Neuronal stem cell (in vitro differentiated cells): Measurements from ENCODE around the gene TM9SF4.

Source experiments
- DNase-seq: peaks from one replicate; pipeline ENCODE4 v3.0.0-alpha.2; 2013; ENCODE audit warnings: low spot score
- H2AFZ ChIP-seq: one replicate; pipeline ENCODE4 v1.6.1; 2013; ENCODE audit warnings: mild to moderate bottlenecking, low read length, inconsistent platforms
- H2AK5ac ChIP-seq: 2 replicates; pipeline ENCODE4 v1.6.1; 2013; ENCODE audit warnings: low read depth, mild to moderate bottlenecking, inconsistent platforms, low read length, moderate library complexity, mixed read lengths
- H2BK120ac ChIP-seq: 2 replicates; pipeline ENCODE4 v1.6.1; 2013; ENCODE audit warnings: low read depth, mild to moderate bottlenecking, inconsistent platforms, low read length, moderate library complexity, mixed read lengths
- H2BK12ac ChIP-seq: one replicate; pipeline ENCODE4 v1.6.1; 2013; ENCODE audit warnings: low read length, inconsistent platforms
- H2BK15ac ChIP-seq: 2 replicates; pipeline ENCODE4 v1.6.1; 2013; ENCODE audit warnings: mild to moderate bottlenecking, low read length, inconsistent platforms, mixed read lengths
- H2BK5ac ChIP-seq: one replicate; pipeline ENCODE4 v1.6.1; 2013; ENCODE audit warnings: inconsistent platforms, mild to moderate bottlenecking, low read length, moderate library complexity
- H3K14ac ChIP-seq: one replicate; pipeline ENCODE4 v1.6.1; 2013; ENCODE audit warnings: low read length, inconsistent platforms
- H3K18ac ChIP-seq: 2 replicates; pipeline ENCODE4 v1.6.1; 2013; ENCODE audit warnings: low read length, inconsistent platforms
- H3K23ac ChIP-seq: 2 replicates; pipeline ENCODE4 v1.6.1; 2013; ENCODE audit warnings: low read depth, mild to moderate bottlenecking, mixed read lengths, low read length, inconsistent platforms; ENCODE audit not compliant: poor library complexity
- H3K27ac ChIP-seq: replicated peaks from 3 replicates; pipeline ENCODE4 v1.5.1; 2013; ENCODE audit warnings: low read length, inconsistent platforms
- H3K27me3 ChIP-seq, 3 experiments: 2 replicates each; pipeline ENCODE4 v1.6.1; 2013; ENCODE audit warnings: low read length in 3 of 3, mild to moderate bottlenecking in 2 of 3, inconsistent platforms in 1 of 3, low read depth in 1 of 3, mixed read lengths in 1 of 3, moderate library complexity in 1 of 3; ENCODE audit not compliant: control insufficient read depth in 3 of 3, insufficient read depth in 3 of 3
- H3K36me3 ChIP-seq, 2 donors: replicated peaks in 1 of 2; 2 replicates each; pipeline ENCODE4 v1.6.1; 2013; ENCODE audit warnings: low read length in 2 of 2; ENCODE audit not compliant: control insufficient read depth in 2 of 2, insufficient read depth in 2 of 2
- H3K4ac ChIP-seq: 2 replicates; pipeline ENCODE4 v1.6.1; 2013; ENCODE audit warnings: inconsistent platforms, mild to moderate bottlenecking, low read length, moderate library complexity
- H3K4me1 ChIP-seq, 2 donors: 1 replicate in 1 of 2; 2 replicates in 1 of 2; pipeline ENCODE4 v1.6.1; 2013; ENCODE audit warnings: low read length in 2 of 2, low read depth in 1 of 2; ENCODE audit not compliant: control insufficient read depth in 2 of 2, insufficient read depth in 1 of 2
- H3K4me2 ChIP-seq: one replicate; pipeline ENCODE4 v1.6.1; 2013; ENCODE audit warnings: mild to moderate bottlenecking, low read length, inconsistent platforms; ENCODE audit not compliant: insufficient read depth, poor library complexity, severe bottlenecking
- H3K4me3 ChIP-seq, 2 donors: 2 replicates each; pipeline ENCODE4 v1.5.1; 2013; ENCODE audit warnings: low read length in 2 of 2, mild to moderate bottlenecking in 2 of 2, inconsistent platforms in 1 of 2, moderate library complexity in 1 of 2
- H3K79me1 ChIP-seq: one replicate; pipeline ENCODE4 v1.6.1; 2013; ENCODE audit warnings: low read depth, mild to moderate bottlenecking, inconsistent platforms, low read length, moderate library complexity
- H3K9ac ChIP-seq: one replicate; pipeline ENCODE4 v1.6.1; 2013; ENCODE audit warnings: mild to moderate bottlenecking, low read depth, low read length, inconsistent platforms; ENCODE audit not compliant: poor library complexity
- H3K9me3 ChIP-seq, 2 donors: replicated peaks in 1 of 2; 2 replicates each; pipeline versions ENCODE3 to v1.6.1; 2013; ENCODE audit warnings: low read length in 2 of 2, mild to moderate bottlenecking in 2 of 2, inconsistent platforms in 1 of 2, low read depth in 1 of 2, mixed read lengths in 1 of 2, moderate library complexity in 1 of 2; ENCODE audit not compliant: control insufficient read depth in 2 of 2, insufficient read depth in 1 of 2
- H4K8ac ChIP-seq: one replicate; pipeline ENCODE4 v1.6.1; 2013; ENCODE audit warnings: low read depth, mild to moderate bottlenecking, inconsistent platforms, low read length, moderate library complexity
- H4K91ac ChIP-seq: one replicate; pipeline ENCODE4 v1.6.1; 2013; ENCODE audit warnings: low read length, low read depth, mild to moderate bottlenecking, inconsistent platforms; ENCODE audit not compliant: poor library complexity
- WGBS, 2 donors: extraction: QIAGEN DNeasy Blood & Tissue Kit; methylation state at CpG; one replicate each; pipeline ENCODE4 v1.1.7; 2013; ENCODE audit warnings: missing lambda C conversion rate in 2 of 2, mixed read lengths in 1 of 2; ENCODE audit not compliant: insufficient read length in 2 of 2, insufficient replicate concordance in 1 of 2; ENCODE audit errors: extremely low coverage in 2 of 2; 5-methylcytosine and 5-hydroxymethylcytosine counted together

Gene TM9SF4

DNA sequence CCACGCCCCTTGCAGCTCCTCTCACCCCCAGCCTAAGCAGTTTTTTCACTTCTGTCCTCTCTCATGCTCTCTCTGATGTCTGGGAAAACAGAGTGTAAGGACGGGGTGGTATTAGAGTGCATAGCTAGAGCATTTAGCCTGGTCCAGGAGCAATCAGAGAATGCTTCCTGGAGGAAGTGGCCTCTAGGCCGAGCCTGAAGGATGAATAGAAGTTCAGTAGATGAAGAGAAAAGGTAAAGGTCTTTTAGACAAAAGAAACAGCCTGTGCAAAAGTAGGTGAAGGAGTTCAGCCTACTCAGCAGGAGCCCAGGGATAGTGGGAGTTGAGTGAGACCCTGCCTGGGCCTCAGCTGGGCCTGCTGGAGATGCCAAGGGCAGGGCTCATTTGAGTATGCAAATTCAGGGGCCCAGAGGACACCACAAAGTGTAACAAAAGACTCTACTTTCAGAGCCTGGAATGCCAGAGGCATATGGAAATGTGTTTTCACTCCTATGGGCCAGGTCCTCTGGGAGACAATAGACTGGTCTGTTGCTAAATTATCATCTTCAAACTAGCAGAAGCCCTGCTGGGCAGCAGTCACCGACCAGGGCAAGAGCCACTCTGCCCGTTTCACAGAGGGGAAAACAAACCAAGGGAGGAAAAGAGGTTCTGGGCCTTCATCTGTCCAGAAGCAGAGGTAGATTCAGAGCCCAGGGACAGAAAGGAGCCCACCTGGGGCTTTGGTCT lies 19.7 kb upstream of the TM9SF4 start:
- no peaks in the 10 kb centered on the region for H3K4me1 ChIP-seq
- H4K8ac ChIP-seq, result no peak overlapping the region
- H3K27ac ChIP-seq, result no peak overlapping the region
- H3K9me3 ChIP-seq, result no peaks in the 10 kb centered on the region
- H4K91ac ChIP-seq, result no peak overlapping the region
- H3K27me3 ChIP-seq, result peaks cover 0 to 25% (median 3%) of the 10 kb centered on the region in 3 experiments
- H2BK12ac ChIP-seq, result no peak overlapping the region
- no peak overlapping the region for H3K14ac ChIP-seq
- H3K23ac ChIP-seq, result no peak overlapping the region
- no peak overlapping the region for H2BK120ac ChIP-seq
- H3K4me3 ChIP-seq, result no peak overlapping the region
- H3K4ac ChIP-seq, result no peak overlapping the region
- WGBS, 2 donors, result no CpG with 5 or more reads among the region's 5 CpGs
- peak overlapping the region; percentile 16 for H2AK5ac ChIP-seq
- no peaks in the 10 kb centered on the region for H3K36me3 ChIP-seq
- H2AFZ ChIP-seq, result no peak overlapping the region
- no peak overlapping the region for H3K4me2 ChIP-seq
- H2BK15ac ChIP-seq, result no peak overlapping the region
- H3K79me1 ChIP-seq, result no peaks in the 10 kb centered on the region
- no peak overlapping the region for H3K18ac ChIP-seq
- H3K9ac ChIP-seq, result no peak overlapping the region
- H2BK5ac ChIP-seq, result no peak overlapping the region
- no peak for DNase-seq

- Histone ChIP-seq H3K23ac (no peak overlapping the region), H3K79me1 (no peaks in the 10 kb centered on the region), H2BK15ac (no peak overlapping the region), H3K36me3 (no peaks in the 10 kb centered on the region), H2BK5ac (no peak overlapping the region), H2AFZ (peak overlapping the region; percentile 73), H2BK120ac (no peak overlapping the region), H3K9ac (no peak overlapping the region), H3K14ac (no peak overlapping the region), H3K4me2 (no peak overlapping the region), H3K4ac (no peak overlapping the region), H4K91ac (no peak overlapping the region), H2BK12ac (no peak overlapping the region), H3K18ac (no peak overlapping the region), H3K27me3 (peaks cover 0 to 21% (median 3%) of the 10 kb centered on the region in 3 experiments), H3K4me1 (no peaks in the 10 kb centered on the region), H2AK5ac (no peak overlapping the region), H3K27ac (no peak overlapping the region), H4K8ac (no peak overlapping the region), H3K4me3 (no peak overlapping the region), H3K9me3 (no peaks in the 10 kb centered on the region)
- WGBS, 2 donors, result no CpG with 5 or more reads among the region's 7 CpGs
- DNase-seq, result peak; percentile 77
These were observed 17.6 kb upstream of the TM9SF4 start for GRCh38 chr20:32091888-32092346.

GRCh38 chr20:32098786-32099185 lies 10.7 kb upstream of the TM9SF4 start:
- Histone ChIP-seq H3K27ac (no peak overlapping the region), H2BK12ac (no peak overlapping the region)
- no CpG with 5 or more reads among the region's 6 CpGs for WGBS, 2 donors

DNA sequence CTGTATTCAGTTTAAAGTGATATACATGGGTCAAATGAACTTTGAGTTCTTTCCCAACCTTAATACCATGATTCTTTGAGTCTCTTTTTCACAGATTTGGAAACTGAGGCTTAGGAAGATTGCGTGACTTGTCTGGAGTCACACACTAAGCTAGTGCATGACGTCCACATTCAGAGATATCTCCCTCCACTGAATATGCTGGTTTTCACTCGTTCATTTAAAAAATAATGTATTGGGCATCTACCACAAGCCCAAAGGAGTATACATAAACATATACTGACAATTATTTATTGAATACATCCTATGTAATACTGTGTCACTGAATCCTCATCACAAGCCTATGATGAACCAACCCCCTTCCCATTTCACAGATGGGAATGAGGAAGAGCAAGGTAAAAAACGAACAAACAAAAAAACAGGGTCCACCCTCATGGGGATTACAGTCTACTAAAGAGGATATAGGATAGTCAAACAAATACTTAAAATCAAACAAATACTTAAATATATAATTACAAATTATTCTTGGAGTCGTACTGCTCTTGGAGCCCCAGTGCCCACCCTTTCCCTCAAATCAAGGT lies 611 bp upstream of the TM9SF4 start:
- Histone ChIP-seq H3K79me1 (peaks cover 10% of the 10 kb centered on the region), H3K9me3 (no peaks in the 10 kb centered on the region), H3K27ac (no peak overlapping the region), H3K23ac (no peak overlapping the region), H2BK5ac (no peak overlapping the region), H4K91ac (no peak overlapping the region), H3K4ac (no peak overlapping the region), H4K8ac (no peak overlapping the region), H3K4me2 (no peak overlapping the region), H2AK5ac (no peak overlapping the region), H3K14ac (no peak overlapping the region), H2BK15ac (no peak overlapping the region), H3K36me3 (peaks cover 0 to 22% of the 10 kb centered on the region in 2 donors), H3K4me3 (no peak overlapping the region), H3K9ac (no peak overlapping the region), H3K27me3 (peaks cover 0 to 6% (median 0%) of the 10 kb centered on the region in 3 experiments), H2AFZ (peak overlapping the region; percentile 97), H3K18ac (no peak overlapping the region), H2BK120ac (no peak overlapping the region), H2BK12ac (no peak overlapping the region), H3K4me1 (peaks cover 1 to 6% of the 10 kb centered on the region in 2 donors)
- no CpG with 5 or more reads among the region's 5 CpGs for WGBS, 2 donors
- no peak for DNase-seq

More at GRCh38 chr20:32098786-32099185, 10.7 kb upstream of the TM9SF4 start:
- peaks cover 0 to 37% (median 5%) of the 10 kb centered on the region in 3 experiments for H3K27me3 ChIP-seq
- H3K9me3 ChIP-seq, result no peaks in the 10 kb centered on the region
- no peak overlapping the region for H3K23ac ChIP-seq
- H2BK15ac ChIP-seq, result no peak overlapping the region
- DNase-seq, result no peak
- H2AK5ac ChIP-seq, result no peak overlapping the region
- no peak overlapping the region for H2BK5ac ChIP-seq
- H3K9ac ChIP-seq, result no peak overlapping the region
- no peak overlapping the region for H3K14ac ChIP-seq
- no peak overlapping the region for H3K4me2 ChIP-seq
- no peak overlapping the region for H2BK120ac ChIP-seq
- no peak overlapping the region for H3K4ac ChIP-seq
- no peak overlapping the region for H3K18ac ChIP-seq
- H3K4me3 ChIP-seq, result no peak overlapping the region
- no peaks in the 10 kb centered on the region for H3K36me3 ChIP-seq
- H4K8ac ChIP-seq, result no peak overlapping the region
- no peak overlapping the region for H2AFZ ChIP-seq
- H3K4me1 ChIP-seq, result no peaks in the 10 kb centered on the region
- H3K79me1 ChIP-seq, result no peaks in the 10 kb centered on the region
- H4K91ac ChIP-seq, result no peak overlapping the region
